HepG2 (cell line): ENCODE data around the gene IFIT3. TPM values are rescaled to one million over a fixed set of nuclear protein-coding genes. Genes with fewer than 3 reads are reported as not detected.

Experiments used
- ATAC-seq: fragments of 200-7000 bp; cut with Tn5 transposase; 3 replicates; pipeline ENCODE4 v1.9.1; 2020; ENCODE audit warnings: mild to moderate bottlenecking, moderate library complexity
- BruUV-seq: library from RNA; stranded (reverse); fragments of 400-500 nt; replicated peaks from 2 replicates; lab custom pipeline; 2021; lab: Mats Ljungman, UMichigan
- CTCF ChIA-PET: fragments of 300-600 bp; formaldehyde crosslinking; extraction: SDS; loops from one replicate; lab custom pipeline; 2021; ENCODE audit warnings: low total read pairs, inconsistent platforms, low intra/inter-chr PET ratio; lab: Yijun Ruan, JAX
- POLR2A ChIA-PET: fragments of 350-600 bp; sonication (Branson Sonifier 250); formaldehyde crosslinking; loops from one replicate; lab custom pipeline; 2020; ENCODE audit warnings: antibody characterized with exemption, inconsistent platforms; lab: Yijun Ruan, JAX
- DNase-seq: peaks from one replicate; pipeline ENCODE4 v3.0.0-alpha.2; 2015; ENCODE audit warnings: low spot score
- FAIRE-seq: peaks from 3 replicates; lab custom pipeline; 2011; peaks lifted over from hg19 to GRCh38; lab: Jason Lieb, UNC
- H2AFZ ChIP-seq: one replicate; pipeline ENCODE4 v1.6.1; 2011; ENCODE audit warnings: low read length, inconsistent platforms
- H3K27ac ChIP-seq: fragments of 300-600 bp; 3 replicates; pipeline ENCODE4 v1.8.0; 2011; ENCODE audit warnings: mixed run types, mild to moderate bottlenecking, mixed read lengths, low read length, inconsistent platforms; ENCODE audit not compliant: insufficient read depth; ENCODE audit errors: extremely low read length
- H3K27me3 ChIP-seq, 2 experiments: fragments of 200-600 bp in 1 of 2; 2 replicates in 1 of 2; 3 replicates in 1 of 2; pipeline versions ENCODE4 v1.6.0 to v1.8.0; 2011; ENCODE audit warnings: low read length in 2 of 2, mild to moderate bottlenecking in 2 of 2, moderate library complexity in 2 of 2, inconsistent platforms in 1 of 2; ENCODE audit not compliant: insufficient read depth in 2 of 2, control insufficient read depth in 1 of 2
- H3K36me3 ChIP-seq, 2 experiments: fragments of 200-600 bp in 1 of 2; replicated peaks in 1 of 2; 2 replicates in 1 of 2; 3 replicates in 1 of 2; pipeline versions ENCODE4 v1.5.1 to v1.8.0; 2011; ENCODE audit warnings: low read length in 2 of 2, inconsistent platforms in 1 of 2; ENCODE audit not compliant: insufficient read depth in 2 of 2, control insufficient read depth in 1 of 2
- H3K4me1 ChIP-seq: 2 replicates; pipeline ENCODE4 v1.5.1; 2012; ENCODE audit warnings: low read length, inconsistent platforms; ENCODE audit not compliant: insufficient read depth
- H3K4me2 ChIP-seq: 2 replicates; pipeline ENCODE4 v1.6.0; 2011; ENCODE audit warnings: low read depth, low read length, inconsistent platforms
- H3K4me3 ChIP-seq, 3 experiments: fragments of 200-600 bp in 1 of 3; sonication (generic), shearing (Covaris generic) in 1 of 3; replicated peaks in 1 of 3; 2 replicates each; pipeline ENCODE4 v1.5.1; 2011 to 2016; ENCODE audit warnings: low read length in 3 of 3, inconsistent platforms in 2 of 3, low read depth in 2 of 3, mild to moderate bottlenecking in 2 of 3, control low read depth in 1 of 3, mixed read lengths in 1 of 3; ENCODE audit not compliant: insufficient read depth in 1 of 3
- H3K79me2 ChIP-seq: one replicate; pipeline ENCODE4 v1.6.1; 2011; ENCODE audit warnings: low read length, inconsistent platforms; ENCODE audit not compliant: insufficient read depth
- H3K9ac ChIP-seq: 2 replicates; pipeline ENCODE4 v1.6.0; 2011; ENCODE audit warnings: mild to moderate bottlenecking, low read depth, low read length, inconsistent platforms; ENCODE audit not compliant: insufficient read depth
- H3K9me3 ChIP-seq: 2 replicates; pipeline ENCODE4 v1.5.1; 2012; ENCODE audit warnings: mild to moderate bottlenecking, low read length
- H4K20me1 ChIP-seq: 2 replicates; pipeline ENCODE4 v1.6.0; 2011; ENCODE audit warnings: inconsistent platforms, mild to moderate bottlenecking, low read length, moderate library complexity; ENCODE audit not compliant: insufficient read depth
- NR2F6 ChIP-seq, 2 experiments: IDR thresholded peaks; 2 replicates each; pipeline ENCODE4 v1.6.1; 2016; ENCODE audit warnings: antibody characterized with exemption in 1 of 2, mild to moderate bottlenecking in 1 of 2
- ZNF160 ChIP-seq: sonication (generic); formaldehyde crosslinking; IDR thresholded peaks from 2 replicates; pipeline ENCODE4 v1.8.0; 2022; ENCODE audit warnings: mild to moderate bottlenecking, inconsistent platforms, missing genetic modification reagents
- ZNF629 ChIP-seq: sonication (generic); formaldehyde crosslinking; conservative IDR thresholded peaks from 2 replicates; pipeline ENCODE4 v1.5.0; 2020; ENCODE audit warnings: missing genetic modification reagents
- WGBS: methylation state at CpG from one replicate; pipeline ENCODE4 v1.1.6; 2017; ENCODE audit warnings: low lambda C conversion rate; 5-methylcytosine and 5-hydroxymethylcytosine counted together
- in situ Hi-C: cut with HindIII; loops from 2 replicates; pipeline ENCODE4 v1.10.0; 2017; ENCODE audit warnings: low pct_unique_long_range_greater_than_20kb; ENCODE audit not compliant: extremely low pct_ligation_motif_present
- intact Hi-C: fragments of 100-400 bp; cut with micrococcal nuclease; formaldehyde crosslinking; loops from one replicate; pipeline ENCODE4 v1.10.0; 2022; ENCODE audit not compliant: unreplicated experiment
- polyA plus RNA-seq, 8 experiments: library from polyadenylated mRNA; depleted of rRNA in 3 of 8; stranded (reverse) in 7 of 8; unstranded in 1 of 8; fragments of >200 nt; fragmentation: Illumina TruSeq in 4 of 8; extraction: Trizol in 4 of 8; gene quantifications; 2 replicates each; pipeline versions ENCODE4 v1.2.1 to v1.2.3, GENCODE V29; 2011 to 2016; ENCODE audit warnings: low read depth in 4 of 8, missing spikeins in 1 of 8, mixed read lengths in 1 of 8; ENCODE audit not compliant: insufficient read depth in 1 of 8
- total RNA-seq, 5 experiments: library from RNA; depleted of rRNA; stranded (reverse); fragments of >200 nt; fragmentation: Illumina TruSeq; extraction: Trizol; gene quantifications; 2 replicates each; pipeline ENCODE4 v1.2.3, GENCODE V29; 2016; ENCODE audit warnings: low read depth in 1 of 5

IFIT3 gene
- total and polyA plus RNA-seq, 2 of the 13 experiments (the other 11 are each of a cell fraction or from before 2014, with no cell fraction given), result 0.48 to 3.1 TPM

DNA sequence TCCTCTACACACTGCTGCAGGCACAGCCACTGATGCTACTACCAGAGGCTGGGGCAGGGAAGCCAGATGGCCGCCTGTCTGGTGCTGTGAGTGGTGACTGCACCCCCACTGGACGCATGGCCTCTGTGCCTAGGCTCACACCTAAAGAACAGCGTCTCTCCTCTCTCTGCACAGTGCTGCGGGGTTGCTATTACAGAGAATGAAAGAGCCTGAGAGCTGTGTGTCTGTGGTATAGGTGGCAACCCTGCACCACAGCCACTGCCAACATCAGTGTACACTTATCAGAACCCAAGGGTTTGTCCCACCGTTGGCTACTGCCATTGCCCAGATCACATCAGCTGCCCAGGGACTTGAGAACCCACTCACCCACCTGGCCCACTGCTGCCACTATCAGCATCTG, 30.0 kb upstream of the IFIT3 start:
- intact Hi-C loops, result no loop called here
- no peak overlapping the region for H3K27ac ChIP-seq
- no peaks in the 10 kb centered on the region for H3K79me2 ChIP-seq
- ATAC-seq (no peak), DNase-seq (no peak), FAIRE-seq (no peak)
- in situ Hi-C loops, result no loop called here
- POLR2A ChIA-PET, result no interaction called here
- H2AFZ ChIP-seq, result no peak overlapping the region
- peaks cover 14% of the 10 kb centered on the region for H3K4me1 ChIP-seq
- H3K9ac ChIP-seq, result no peak overlapping the region
- H4K20me1 ChIP-seq, result no peaks in the 10 kb centered on the region
- no peaks in the 10 kb centered on the region for H3K27me3 ChIP-seq
- H3K4me3 ChIP-seq, result no peak overlapping the region
- H3K4me2 ChIP-seq, result no peak overlapping the region
- CTCF ChIA-PET, result no interaction called here
- TF ChIP-seq ZNF629 (CRISPR knock-in tag), result no peak
- TF ChIP-seq, all 625 proteins: peak for 0
- H3K36me3 ChIP-seq, result no peaks in the 10 kb centered on the region
- 83% methylated on average over 2 of the region's 5 CpGs for WGBS
- BruUV-seq, result no TSS peak
- no peaks in the 10 kb centered on the region for H3K9me3 ChIP-seq

DNA sequence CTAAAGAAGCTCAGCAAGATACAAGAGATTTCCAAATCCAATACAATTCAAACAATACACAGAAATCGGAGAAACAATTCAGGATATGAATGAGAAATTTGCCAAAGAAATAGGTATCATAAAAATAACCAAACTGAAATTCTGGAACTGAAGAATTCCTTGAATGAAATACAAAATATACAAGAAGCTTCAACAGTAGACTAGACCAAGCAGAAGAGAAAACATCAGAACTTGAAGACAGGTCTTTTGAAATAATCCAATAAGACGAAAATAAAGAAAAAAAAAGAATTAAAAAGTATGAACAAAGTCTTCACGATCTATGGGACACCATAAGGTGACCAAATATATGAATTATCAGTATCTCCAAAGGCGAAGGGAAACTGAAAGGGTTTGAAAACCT, 28.8 kb upstream of the IFIT3 start:
- no peak for ATAC-seq
- Histone ChIP-seq H3K4me2 (no peak overlapping the region), H3K4me1 (peaks cover 15% of the 10 kb centered on the region), H3K4me3 (no peak overlapping the region), H2AFZ (no peak overlapping the region), H3K27me3 (no peaks in the 10 kb centered on the region), H3K27ac (no peak overlapping the region), H3K9me3 (no peaks in the 10 kb centered on the region), H3K36me3 (no peaks in the 10 kb centered on the region), H4K20me1 (no peaks in the 10 kb centered on the region), H3K9ac (no peak overlapping the region), H3K79me2 (no peaks in the 10 kb centered on the region)
- BruUV-seq, result no TSS peak
- no peak for DNase-seq
- intact Hi-C loops (no loop called here), in situ Hi-C loops (no loop called here)
- no peak for FAIRE-seq
- ChIA-PET CTCF (no interaction called here), POLR2A (no interaction called here)
- WGBS, result 34% methylated on average over 4 of the region's 4 CpGs
- peak; percentile 67; the same call in 1 of the 2 replicates for TF ChIP-seq ZNF160 (CRISPR knock-in tag)
- no peak for TF ChIP-seq NR2F6 (IDR thresholded peaks at IDR 0.05)
- no peak for TF ChIP-seq NR2F6 (CRISPR knock-in tag; IDR thresholded peaks at IDR 0.05)
